Tibial nerve (tissue), 4 donors: Measurements from ENCODE around the gene ATRX.
"Not testable (repeated sequence)": the region's sequence is repeated elsewhere in the genome, so short reads cannot be mapped to it uniquely, and the experiment has no call there.

Experiments
- CTCF ChIP-seq, 5 experiments: fragments of 200-600 bp in 3 of 5; fragments of 450-650 bp in 2 of 5; sonication (generic) in 3 of 5; IDR thresholded peaks; one replicate each; pipeline ENCODE4 v1.5.1; 2016 to 2019; ENCODE audit warnings: antibody characterized with exemption in 5 of 5, mild to moderate bottlenecking in 3 of 5, moderate library complexity in 2 of 5
- EP300 ChIP-seq, 2 donors: sonication (generic); formaldehyde crosslinking; IDR thresholded peaks; one replicate each; pipeline ENCODE4 v1.6.1; 2017; ENCODE audit warnings: antibody characterized with exemption in 2 of 2, mild to moderate bottlenecking in 1 of 2
- POLR2A ChIP-seq, 2 donors: fragments of 450-650 bp; IDR thresholded peaks; one replicate each; pipeline ENCODE4 v1.6.1; 2017; ENCODE audit warnings: antibody characterized with exemption in 2 of 2, mild to moderate bottlenecking in 2 of 2, moderate library complexity in 2 of 2

GRCh38 chrX:77500164-77500563 lies 285.9 kb downstream of the ATRX start:
- TF ChIP-seq CTCF, POLR2A, EP300 (IDR thresholded peaks at IDR 0.05): not testable (repeated sequence)
